ENCODE measurements around the gene UNC93A.

Gene UNC93A

GRCh38 chr6:167342879-167343610, 51.9 kb downstream of the UNC93A start:
- H3K27ac Mint-ChIP-seq: no peak overlapping the region
- no peaks in the 10 kb centered on the region for H3K4me1 Mint-ChIP-seq
- peaks cover 33% of the 10 kb centered on the region for H3K27me3 Mint-ChIP-seq (ENCODE audit: low read depth)
- TF ChIP-seq CTCF (IDR thresholded peaks at IDR 0.05; ENCODE audit: unreplicated experiment in 3 of 3): no peak
- no peak overlapping the region for H3K4me3 Mint-ChIP-seq
- H3K36me3 Mint-ChIP-seq (ENCODE audit: low read depth): no peaks in the 10 kb centered on the region
- H3K9me3 Mint-ChIP-seq: peaks cover 4% of the 10 kb centered on the region

DNA sequence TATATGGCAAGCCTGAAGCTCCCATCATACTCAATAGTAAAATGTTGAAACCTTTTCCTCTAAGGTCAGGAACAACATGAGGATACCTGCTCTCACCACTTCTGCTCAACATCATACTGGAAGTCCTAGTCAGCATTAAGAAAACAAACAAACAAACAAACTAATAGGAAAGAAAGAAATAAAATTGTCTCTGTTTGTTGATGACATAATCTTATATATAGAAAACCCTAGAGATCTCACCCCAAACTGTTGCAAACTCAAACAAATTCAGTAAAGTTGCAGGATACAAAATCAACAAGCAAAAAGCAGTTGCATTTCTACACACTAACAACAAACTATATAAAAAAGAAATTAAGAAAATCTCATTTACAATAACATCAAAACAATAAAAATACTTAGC, 54.2 kb downstream of the UNC93A start:
- no peaks in the 10 kb centered on the region for H3K9me3 Mint-ChIP-seq

DNA sequence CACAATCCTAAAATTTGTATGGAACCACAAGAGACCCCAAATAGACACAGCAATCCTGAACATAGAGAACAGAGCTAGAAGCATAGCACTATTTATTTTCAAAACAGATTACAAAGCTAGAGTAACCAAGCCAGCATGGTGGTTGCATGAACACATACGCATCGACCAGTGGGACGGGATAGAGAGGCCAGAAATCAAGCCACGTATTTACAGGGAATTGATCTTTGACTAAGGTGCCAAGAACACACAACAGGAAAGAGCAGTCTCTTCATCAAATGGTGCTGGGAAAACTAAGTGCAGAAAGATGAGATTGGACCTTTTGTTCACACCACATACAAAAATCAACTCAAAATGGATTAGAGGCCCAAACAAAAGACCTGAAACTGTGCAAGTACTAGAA, 54.8 kb downstream of the UNC93A start:
- TF ChIP-seq CTCF (IDR thresholded peaks at IDR 0.05; ENCODE audit: unreplicated experiment in 3 of 3): no peak
- H3K9me3 Mint-ChIP-seq: no peaks in the 10 kb centered on the region
- peaks cover 10% of the 10 kb centered on the region for H3K4me1 Mint-ChIP-seq
- no peaks in the 10 kb centered on the region for H3K36me3 Mint-ChIP-seq (ENCODE audit: low read depth)
- H3K27me3 Mint-ChIP-seq (ENCODE audit: low read depth): peaks cover 57% of the 10 kb centered on the region
- no peak overlapping the region for H3K27ac Mint-ChIP-seq
- H3K4me3 Mint-ChIP-seq: no peak overlapping the region

More for the DNA sequence above, 54.2 kb downstream of the UNC93A start:
- Mint-ChIP-seq H3K4me3 (no peak overlapping the region), H3K27me3 (ENCODE audit: low read depth) (peaks cover 52% of the 10 kb centered on the region), H3K27ac (no peak overlapping the region), H3K4me1 (peaks cover 7% of the 10 kb centered on the region), H3K36me3 (ENCODE audit: low read depth) (no peaks in the 10 kb centered on the region)
- TF ChIP-seq CTCF (IDR thresholded peaks at IDR 0.05; ENCODE audit: unreplicated experiment in 3 of 3): no peak

GRCh38 chr6:167347226-167347625, 56.1 kb downstream of the UNC93A start:
- Mint-ChIP-seq H3K27me3 (ENCODE audit: low read depth) (peaks cover 57% of the 10 kb centered on the region), H3K27ac (no peak overlapping the region), H3K4me3 (no peak overlapping the region), H3K36me3 (ENCODE audit: low read depth) (no peaks in the 10 kb centered on the region), H3K9me3 (no peaks in the 10 kb centered on the region), H3K4me1 (peaks cover 10% of the 10 kb centered on the region)
- no peak for TF ChIP-seq CTCF (IDR thresholded peaks at IDR 0.05; ENCODE audit: unreplicated experiment in 3 of 3)

DNA sequence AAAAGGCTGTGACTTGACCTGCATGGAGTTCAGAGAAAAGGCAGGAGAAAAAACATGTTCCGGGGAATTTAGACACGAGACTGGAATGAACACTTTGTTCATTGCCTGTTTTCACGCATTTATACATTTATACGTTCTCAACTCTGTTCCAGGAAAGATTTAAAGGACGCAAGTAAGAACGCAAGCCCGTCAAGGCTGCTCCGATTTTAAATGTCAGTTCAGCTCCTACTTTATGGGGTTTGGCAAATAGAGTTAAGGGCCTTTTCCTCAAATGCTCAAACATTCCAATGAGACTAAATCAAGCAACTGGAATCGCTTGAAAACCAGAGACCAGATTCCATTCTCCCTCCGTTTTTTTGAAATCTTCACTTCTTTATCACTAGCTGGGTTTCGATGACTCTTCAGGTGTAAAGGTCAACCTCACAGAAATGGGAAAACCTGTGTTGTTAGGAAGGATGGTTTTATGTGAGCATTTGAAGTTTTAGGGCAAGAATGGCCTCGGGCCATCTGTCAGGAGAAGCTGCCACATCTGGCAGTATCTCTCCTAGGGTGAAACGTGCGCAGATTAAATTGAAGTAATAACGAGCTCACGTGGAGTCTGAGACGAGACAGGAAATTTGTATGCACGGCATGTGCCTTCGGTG, 58.6 kb downstream of the UNC93A start:
- no peak for TF ChIP-seq CTCF (IDR thresholded peaks at IDR 0.05; ENCODE audit: unreplicated experiment in 3 of 3)
- Mint-ChIP-seq H3K9me3 (peaks cover 7% of the 10 kb centered on the region), H3K27ac (peak overlapping the region in 1 of 3 experiments; percentile 12), H3K4me1 (peaks cover 10% of the 10 kb centered on the region), H3K27me3 (ENCODE audit: low read depth) (peaks cover 49% of the 10 kb centered on the region), H3K4me3 (peak overlapping the region; percentile 80 to 84 (median 81)), H3K36me3 (ENCODE audit: low read depth) (peaks cover 5% of the 10 kb centered on the region)
